HG03521 (cell line): ENCODE data around the gene SH3GL1.

Source experiments
- ATAC-seq: cut with Tn5 transposase; IDR thresholded peaks from one replicate; pipeline ENCODE4 v1.9.1; 2021; ENCODE audit warnings: mild to moderate bottlenecking, moderate library complexity; ENCODE audit not compliant: unreplicated experiment

SH3GL1 gene, protein sequence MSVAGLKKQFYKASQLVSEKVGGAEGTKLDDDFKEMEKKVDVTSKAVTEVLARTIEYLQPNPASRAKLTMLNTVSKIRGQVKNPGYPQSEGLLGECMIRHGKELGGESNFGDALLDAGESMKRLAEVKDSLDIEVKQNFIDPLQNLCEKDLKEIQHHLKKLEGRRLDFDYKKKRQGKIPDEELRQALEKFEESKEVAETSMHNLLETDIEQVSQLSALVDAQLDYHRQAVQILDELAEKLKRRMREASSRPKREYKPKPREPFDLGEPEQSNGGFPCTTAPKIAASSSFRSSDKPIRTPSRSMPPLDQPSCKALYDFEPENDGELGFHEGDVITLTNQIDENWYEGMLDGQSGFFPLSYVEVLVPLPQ

DNA sequence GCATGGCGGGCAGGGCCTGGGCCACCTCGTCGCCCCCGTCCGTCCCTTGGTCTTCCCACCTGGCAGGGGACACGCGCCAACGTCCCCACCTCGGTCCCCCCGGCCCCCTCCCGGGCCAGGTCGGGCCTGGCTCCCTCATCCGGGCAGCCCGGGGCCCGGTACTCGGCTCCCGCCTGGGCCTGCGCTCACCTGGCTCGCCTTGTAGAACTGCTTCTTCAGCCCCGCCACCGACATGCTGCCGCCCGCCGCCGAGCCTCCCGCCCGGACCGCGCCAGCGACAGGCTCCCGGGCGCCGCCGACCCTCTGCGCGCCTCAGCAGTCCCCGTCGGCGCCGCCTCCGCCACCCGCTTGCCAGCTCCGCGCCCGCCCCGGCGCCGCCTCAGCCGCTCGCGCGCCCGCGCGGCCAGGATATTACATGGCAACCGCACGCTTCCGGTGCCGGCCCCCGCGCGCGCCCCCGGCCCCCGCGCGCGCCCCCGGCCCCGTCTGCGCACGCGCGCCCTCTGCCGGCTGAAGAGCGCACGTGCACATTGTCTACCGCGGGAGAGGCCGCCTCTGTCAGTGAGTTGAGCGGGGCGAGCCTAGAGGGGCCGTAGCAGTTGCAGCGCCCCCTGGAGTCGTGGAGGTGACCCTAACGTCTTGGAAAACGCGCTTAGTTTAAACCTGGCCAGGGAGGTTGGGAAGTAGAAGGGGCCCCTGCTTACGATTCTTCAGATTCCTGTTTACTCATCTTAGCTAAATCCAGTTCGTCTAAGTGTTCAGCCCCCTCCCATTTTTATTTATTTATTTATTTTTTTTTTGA is at the start of gene SH3GL1:
SH3GL1 (minus strand) TSS at position 413 of the 802 bp plus-strand sequence; CDS start at position 234, 179 bp downstream.
- peak; percentile 61 for ATAC-seq

DNA sequence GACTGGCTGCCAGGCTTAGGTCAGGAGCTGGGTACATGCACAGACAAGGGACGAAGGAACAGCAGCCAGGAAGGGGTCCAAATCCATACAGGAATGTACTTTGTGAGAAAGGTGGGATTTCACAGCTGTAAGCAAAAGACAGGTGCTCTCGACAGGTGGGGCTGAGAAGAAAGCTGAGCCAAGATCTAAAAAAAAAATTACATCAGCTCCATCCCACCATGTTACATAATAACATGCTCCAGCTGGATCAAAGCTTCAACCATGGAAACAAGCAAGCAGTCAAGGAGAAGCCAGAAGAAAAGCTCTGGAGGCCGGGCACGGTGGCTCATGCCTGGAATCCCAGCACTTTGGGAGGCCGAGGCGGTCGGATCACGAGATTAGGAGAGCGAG is 49.3 kb upstream of the SH3GL1 start:
- no peak for ATAC-seq

DNA sequence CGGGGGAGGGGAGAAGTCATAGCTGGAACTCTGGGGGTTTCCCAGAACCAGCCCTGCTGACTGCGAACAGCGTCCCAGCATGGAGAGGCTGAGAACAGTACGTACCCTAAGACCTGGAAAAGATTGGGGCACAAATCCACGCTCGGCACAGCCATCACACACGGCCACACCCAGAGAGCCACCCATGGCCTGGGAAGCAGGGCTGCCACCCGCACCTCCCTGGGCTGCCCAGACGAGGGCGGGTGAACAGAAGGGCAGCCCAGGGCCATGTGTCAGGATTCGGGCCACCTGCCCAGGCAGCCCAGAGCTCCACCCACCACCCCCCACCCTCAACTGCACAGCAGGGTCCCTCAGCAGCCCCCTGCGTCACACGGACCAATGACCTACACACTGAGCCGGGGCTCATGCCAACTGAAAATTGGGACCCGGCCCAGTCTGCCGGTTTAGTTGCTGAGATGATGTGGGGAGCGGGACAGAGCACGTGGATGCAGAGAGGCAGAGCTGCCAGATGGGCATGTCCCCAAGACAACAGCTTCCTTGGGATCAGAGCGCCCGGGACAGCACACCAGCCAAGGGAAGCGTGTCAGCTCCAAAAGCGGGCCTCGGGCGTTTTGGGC is 48.8 kb upstream of the SH3GL1 start:
- no peak for ATAC-seq

DNA sequence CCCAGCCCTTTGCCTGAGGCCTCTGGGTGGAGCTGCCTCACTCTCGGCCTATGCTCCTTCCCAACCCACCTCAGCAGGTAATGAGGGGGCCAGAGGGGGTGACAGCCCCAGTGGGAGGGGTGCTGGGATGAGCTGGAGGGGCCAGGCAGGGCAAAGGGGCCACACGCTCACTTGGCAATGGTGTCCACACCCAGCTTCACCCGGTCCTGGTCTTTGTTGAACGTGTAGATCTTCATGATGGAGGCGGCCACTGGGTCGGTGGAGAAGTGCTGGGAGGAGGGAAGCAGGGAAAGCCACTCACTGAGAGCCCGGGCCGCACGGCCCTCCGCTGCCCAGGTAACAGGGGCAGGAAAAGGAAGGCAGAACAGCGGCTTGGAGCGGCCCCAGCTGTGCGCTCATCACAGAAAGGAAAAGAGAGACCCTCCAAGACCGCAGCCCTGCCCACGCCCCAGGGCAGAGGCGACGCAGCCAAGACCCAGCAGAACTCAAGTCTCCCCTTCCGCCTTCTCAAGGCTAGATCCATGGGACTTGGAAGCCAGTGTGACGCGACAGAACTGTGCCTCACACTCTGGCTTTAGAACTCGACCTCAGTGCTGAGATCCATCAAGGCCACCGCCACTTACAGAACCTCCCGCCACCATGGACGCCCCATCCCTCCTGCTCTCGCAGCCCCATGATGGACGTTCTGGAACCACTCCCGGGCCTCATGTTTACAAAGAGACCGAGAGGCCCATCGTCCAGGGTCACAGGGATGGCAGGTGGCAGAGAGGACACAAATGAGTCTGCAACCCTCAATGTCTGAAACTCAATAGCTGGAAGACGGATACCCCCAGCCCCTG is 48.0 kb upstream of the SH3GL1 start:
- ATAC-seq = no peak

DNA sequence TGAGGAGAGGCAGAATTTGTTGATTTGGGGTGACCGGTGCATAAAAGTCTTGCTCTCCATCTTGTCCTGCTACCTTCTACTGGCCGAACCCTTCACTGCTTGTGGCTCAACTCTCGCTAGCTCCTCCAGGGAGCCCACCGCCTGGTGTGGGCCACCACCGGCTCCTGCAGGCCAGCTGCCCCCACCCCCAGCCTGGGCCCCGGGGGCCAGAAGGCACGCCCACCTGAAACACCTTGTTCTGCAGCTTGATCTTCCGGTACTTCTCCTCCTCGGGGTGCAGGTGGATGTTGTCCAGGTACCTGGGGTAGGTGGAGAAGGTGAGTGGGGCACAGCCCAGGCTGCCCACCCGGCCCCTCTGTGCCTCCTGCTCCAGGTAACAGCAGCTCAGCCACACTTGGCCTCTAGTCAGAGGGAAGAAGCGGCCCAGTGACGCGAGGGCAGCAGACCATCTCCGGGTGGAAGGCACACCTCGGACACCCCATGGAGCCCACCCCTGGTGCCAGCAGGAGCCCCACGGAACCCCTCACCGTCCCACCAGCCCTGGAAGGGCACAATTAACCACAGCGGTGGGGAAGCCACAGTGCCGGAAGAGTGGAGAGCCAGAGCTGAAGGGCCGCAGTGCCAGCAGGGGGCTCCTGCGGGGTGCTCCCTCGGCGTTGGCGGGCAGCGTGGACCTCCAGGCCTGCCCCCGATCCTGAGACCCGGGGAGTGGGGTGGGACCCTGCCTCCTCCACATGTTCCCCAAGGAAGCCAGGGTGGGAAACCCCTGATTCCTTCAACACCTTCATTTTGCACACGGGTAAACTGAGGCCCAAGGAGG is 47.2 kb upstream of the SH3GL1 start:
- no peak for ATAC-seq

DNA sequence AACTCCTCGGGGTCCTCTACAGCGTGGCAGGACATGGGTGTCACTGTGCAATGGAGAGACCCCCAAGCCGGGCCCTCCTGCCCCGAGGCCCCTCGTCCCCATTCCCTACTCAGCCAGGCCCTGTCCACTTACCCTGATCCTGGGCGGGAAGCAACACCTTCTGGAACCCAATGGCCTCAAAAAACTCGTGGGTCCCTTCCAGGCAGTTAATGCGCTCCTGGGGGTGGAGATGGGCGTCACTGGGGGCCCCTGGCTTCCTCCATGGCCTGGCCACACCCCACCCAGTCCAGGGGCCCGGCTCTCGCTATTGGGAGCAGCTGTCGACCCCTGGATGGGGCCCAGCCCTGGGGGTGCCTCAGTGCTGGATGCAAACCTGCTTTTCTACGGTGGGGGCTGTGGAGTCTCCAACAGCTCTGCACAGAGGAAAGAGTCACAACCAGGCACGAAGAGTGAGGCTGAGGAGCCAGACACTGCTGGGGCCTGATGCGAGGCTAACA is 46.4 kb upstream of the SH3GL1 start:
- no peak for ATAC-seq

DNA sequence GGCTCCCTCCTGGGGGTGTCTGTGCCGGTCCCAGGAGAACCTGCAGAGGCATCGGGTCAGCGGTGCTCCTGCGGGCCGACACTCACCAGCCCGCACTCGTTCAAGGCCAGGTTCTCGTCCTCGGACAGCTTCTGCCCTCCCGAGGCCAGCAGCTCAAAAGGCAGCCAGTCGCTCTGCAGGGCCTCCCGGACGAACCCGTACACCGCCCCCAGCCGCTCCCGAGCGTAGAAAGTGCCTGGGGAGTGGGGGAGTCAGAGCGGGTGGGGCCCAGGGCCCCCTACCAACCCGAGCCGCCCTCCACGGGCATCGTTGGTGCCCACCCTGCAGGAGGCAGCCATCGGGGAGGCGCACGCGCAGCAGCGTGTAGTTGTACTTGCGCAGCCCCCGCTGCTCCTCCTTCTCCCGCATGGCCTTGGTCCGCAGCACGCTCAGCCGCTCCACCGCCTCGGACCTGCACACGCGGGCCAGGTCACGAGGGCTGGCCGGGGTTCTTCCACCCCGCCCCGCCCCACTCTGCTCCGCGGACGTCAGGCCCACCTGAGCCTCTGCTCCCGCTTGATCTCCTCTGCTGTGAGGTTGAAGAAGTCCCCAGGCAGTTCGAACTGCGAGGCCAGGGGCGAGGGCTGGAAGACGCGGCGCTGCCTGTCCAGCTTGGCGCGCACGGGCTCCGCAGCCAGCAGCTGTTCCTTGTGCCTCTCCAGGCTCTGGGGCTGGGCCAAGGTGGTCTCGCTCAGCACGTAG is 45.8 kb upstream of the SH3GL1 start:
- no peak for ATAC-seq

DNA sequence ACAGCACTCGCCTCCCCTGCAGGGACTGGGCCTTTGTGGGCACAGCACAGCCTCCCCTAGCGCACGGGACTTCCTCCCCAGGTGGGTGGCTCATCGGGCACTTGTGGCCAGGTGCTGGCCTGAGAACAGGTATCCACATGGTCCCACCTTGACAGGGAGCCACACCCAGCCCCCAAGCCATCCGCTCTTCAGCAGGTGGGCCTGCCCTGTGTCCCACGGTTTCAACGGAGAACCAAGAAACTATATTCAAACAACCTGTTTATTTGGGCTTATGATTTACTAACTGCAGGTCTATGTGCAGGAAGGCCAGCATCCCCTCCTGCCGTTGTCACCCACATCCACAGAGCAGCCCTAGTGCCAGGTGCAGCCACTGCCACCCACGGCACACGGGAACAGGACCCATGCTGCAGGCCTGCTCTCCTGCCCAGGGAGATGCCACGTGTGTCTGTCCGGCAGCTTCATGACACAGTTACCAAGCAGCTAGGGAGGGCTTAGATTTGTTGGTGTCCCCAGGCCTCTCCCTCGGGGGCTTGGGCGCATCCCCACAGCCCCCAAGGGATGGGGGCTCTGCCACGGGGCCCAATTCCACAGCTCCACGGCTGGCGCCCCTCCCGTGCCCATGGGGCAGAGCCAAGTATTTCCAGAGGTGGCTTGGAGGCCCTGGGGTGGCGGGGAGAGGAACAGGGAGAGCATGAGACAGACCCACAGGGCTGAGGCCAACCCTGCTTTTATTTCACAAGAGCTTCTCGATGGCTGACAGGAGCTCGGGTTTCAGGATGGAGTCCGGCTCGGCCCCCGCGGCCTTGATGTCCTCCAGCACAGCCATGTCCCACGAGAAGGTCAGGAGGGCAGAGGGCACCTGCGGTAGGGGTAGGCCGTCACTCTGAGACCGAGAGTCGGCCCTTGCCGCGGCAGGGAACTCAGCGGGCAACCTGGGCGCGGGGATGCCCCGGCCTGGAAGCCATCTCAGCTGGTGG is 44.7 kb upstream of the SH3GL1 start:
- no peak for ATAC-seq

DNA sequence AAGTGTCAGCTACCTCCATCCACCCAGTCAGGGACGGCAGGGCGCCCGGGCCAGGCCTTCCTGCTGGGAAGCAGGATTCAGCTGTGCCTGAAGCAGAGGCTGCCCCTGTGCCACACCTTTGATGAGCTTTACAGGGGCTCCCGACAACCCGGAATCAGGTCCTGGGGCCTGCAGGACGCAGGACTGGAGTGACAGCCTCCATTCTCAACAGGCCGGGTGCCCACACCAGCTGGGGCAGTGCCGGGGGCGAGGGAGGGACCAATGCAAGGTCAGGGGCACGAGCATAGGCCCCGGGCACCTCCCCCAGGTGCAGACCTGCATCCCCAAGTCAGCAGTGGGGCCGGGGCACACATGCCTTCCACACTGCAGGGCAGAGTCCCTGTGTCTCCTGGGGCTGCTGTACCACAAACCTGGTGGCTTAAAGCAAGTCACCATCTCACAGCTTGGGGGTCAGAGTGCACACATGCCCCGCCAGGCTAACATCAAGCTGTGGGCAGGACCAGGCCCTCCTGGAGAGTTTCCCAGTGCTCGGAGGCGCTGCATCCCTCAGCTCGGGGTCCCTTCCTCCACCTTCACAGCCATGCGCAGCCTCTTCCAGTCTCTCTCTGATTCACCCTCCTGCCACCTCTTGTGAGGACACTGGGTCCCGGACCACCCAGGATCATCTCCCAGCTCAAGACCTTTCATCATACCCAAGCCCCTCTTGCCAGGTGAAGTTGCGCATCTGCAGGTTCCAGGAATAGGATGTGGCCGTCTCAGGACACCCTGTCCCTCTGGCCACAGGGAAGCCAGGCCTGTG is 43.8 kb upstream of the SH3GL1 start:
- ATAC-seq = no peak

DNA sequence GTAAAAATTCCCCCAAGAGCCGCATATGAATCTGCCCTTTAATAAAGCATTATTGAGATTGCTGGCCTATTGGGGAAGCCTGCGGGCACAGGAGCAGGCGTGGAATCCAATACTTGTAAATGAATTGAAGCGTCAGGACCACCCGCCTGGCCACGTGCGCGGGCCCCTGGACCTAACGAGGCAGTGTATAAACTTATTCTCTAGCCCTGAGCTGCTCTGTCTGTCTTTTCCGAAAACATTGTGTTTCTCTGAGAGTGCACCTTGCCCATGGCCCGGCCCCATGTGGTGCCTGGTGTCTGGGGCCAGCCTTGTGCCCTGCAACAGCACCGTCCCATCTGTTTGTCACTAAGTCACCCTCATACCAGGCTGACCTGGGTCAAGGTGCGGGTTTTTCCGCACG is 42.8 kb upstream of the SH3GL1 start:
- ATAC-seq = no peak

DNA sequence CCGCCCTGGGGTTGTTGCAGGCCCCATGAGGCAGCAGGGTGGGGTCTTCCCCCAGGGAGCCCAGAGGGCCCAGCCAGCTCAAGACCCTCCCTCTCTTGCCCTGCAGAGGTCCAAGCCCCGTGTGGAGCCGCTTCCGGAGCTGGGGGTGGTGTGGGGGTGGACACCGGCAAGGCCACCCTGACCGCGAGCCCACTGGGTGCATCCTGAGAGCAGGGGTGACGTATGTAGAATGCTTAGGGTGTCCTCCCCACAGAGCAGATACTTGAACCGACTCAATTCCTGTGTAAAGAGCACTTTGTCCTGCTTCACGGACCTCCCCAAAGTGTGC is 42.4 kb upstream of the SH3GL1 start:
- no peak for ATAC-seq

DNA sequence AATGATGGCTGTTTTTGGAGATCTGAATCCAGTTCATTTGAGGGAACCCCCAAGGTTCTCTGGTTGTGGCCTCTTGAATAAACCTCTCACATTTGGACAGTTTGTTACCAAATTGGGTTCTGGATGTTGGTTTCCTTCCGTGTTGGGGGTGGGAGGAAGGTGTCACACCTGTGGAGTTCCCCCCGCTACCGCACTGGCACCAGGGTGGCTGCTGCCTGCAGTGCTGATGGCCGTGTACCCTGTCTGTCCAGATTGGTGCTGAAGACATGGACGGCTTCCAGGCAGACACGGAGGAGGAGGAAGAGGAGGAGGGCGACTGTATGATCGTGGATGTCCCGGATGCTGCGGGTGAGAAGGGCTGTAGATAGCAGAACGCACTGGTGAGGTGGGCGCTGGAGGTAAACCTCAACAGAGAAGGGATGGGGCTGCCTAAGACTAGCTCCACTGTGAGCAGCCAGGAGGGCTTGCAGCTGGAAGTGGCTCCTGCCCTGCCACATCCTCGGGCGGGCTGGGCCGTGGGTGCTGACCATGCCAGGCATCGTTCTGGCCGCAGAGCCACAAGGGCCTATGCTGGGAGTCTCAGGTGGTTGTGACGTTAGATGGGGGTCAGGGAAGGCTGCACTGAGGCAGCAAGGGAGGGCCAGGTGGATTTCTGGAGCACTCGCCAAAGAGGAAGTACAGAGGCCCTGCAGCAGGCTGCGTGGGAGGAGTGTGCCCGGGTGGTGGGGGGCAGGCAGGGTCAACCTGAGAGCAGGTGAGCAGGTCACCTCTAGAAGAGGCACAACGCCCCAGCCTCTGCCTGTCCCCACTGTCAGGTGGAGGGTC is 41.9 kb upstream of the SH3GL1 start:
- no peak for ATAC-seq

DNA sequence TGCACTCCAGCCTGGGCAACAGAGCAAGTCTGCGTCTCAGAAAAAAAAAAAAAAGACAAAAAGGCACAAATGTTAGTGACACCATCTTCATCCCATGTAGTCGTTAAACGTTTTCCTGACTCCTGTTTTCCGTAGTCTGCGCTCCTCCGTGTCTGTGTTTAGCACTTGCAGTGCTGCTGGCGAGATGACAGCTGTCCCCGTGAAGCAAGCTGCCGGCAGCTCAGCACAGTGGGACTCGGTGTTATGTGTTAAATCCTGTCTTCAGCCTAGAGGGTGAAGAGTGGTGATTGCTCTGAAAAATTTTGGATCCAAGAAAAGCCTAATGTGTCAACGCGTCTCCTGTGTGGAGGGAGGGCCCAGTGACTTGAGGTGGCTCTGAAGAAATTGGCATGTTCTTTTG is 38.9 kb upstream of the SH3GL1 start:
- ATAC-seq = no peak

DNA sequence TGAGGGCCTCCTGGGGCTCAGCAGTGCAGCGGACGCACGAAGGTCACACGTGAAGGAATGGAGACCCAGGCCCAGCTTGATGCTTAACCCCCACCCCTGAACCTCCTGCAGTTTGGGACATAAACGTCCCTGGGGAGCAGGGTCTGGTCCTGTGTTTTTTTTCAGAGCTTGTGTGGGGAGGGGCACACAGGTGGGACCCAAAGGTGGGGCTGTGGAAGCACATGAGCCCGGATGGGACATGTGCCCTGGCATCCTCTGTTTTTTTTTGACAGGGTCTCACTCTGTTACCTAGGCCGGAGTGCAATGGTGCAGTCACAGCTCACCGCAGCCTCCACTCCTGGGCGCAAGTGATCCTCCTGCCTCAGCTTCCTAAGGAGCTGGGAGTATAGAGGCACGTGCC is 36.8 kb upstream of the SH3GL1 start:
- ATAC-seq = no peak

DNA sequence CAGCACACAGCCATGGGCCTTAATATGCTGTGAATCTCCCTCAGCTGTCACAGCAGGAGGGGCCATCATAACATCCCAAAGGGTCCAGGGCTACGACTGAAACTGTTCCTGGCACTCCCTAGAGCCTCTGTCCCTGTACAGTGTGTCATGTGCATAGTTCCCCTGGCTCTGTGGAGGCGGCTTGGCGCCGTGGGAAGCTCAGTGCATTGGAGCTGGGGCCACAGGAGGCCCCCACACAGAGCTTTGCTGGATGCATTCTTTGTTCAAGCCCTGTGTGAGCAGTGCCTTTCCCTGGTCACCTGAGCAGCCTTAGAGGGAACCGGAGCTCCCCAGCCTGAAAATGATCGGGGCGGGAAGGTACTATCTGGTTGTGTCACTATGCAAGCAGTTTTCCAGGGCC is 35.9 kb upstream of the SH3GL1 start:
- no peak for ATAC-seq

DNA sequence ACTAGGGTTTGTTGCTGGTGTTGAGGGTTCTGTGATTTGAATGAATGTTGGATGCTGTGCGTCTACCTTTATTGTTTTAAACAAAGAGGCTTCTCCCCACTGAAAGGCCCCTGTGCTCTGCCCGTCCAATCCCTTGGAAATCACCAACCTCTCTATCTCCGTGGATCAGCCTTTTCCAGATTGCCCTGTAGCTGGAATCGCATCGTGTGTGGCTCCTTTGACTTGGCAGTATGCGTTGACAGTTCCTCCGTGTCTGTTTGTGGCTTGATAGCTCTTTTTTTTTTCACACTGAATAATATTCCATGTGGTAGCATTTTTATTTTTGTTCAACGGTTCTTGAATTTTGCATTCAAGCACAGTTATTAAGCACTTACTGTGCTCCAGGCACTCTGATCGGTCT is 34.0 kb upstream of the SH3GL1 start:
- ATAC-seq = no peak
